Osteoblast (primary cell): ENCODE data around the gene TBC1D8. TPM values are rescaled to one million over a fixed set of nuclear protein-coding genes. Genes with fewer than 3 reads are reported as not detected.

Experiments
- DNase-seq: peaks from one replicate; pipeline ENCODE4 v3.0.0; 2011; ENCODE audit warnings: low spot score, mixed read lengths; ENCODE audit not compliant: insufficient read length; ENCODE audit errors: missing footprints
- H2AFZ ChIP-seq: 2 replicates; pipeline ENCODE4 v1.6.0; 2011; ENCODE audit warnings: mild to moderate bottlenecking, low read length
- H3K27ac ChIP-seq: 2 replicates; pipeline ENCODE4 v1.5.1; 2011; ENCODE audit warnings: mild to moderate bottlenecking, low read depth, low read length, moderate library complexity
- H3K27me3 ChIP-seq: 2 replicates; pipeline ENCODE4 v1.6.0; 2012; ENCODE audit warnings: mild to moderate bottlenecking, control low read depth, inconsistent platforms, low read length, moderate library complexity; ENCODE audit not compliant: insufficient read depth
- H3K36me3 ChIP-seq: 2 replicates; pipeline ENCODE4 v1.5.1; 2011; ENCODE audit warnings: mild to moderate bottlenecking, low read length, control low read depth, moderate library complexity; ENCODE audit not compliant: insufficient read depth
- H3K4me1 ChIP-seq: 2 replicates; pipeline ENCODE4 v1.5.1; 2011; ENCODE audit warnings: mild to moderate bottlenecking, low read length, control low read depth, moderate library complexity; ENCODE audit not compliant: insufficient read depth
- H3K4me2 ChIP-seq: 2 replicates; pipeline ENCODE4 v1.6.0; 2011; ENCODE audit warnings: mild to moderate bottlenecking, low read length; ENCODE audit not compliant: insufficient read depth
- H3K4me3 ChIP-seq: fragments of 200-600 bp; sonication (generic); 3 replicates; pipeline ENCODE4 v1.5.1; 2012; ENCODE audit warnings: mild to moderate bottlenecking, low read length, inconsistent platforms; ENCODE audit not compliant: insufficient read depth
- H3K79me2 ChIP-seq: 2 replicates; pipeline ENCODE4 v1.6.0; 2012; ENCODE audit warnings: mild to moderate bottlenecking, low read length, control low read depth, inconsistent platforms; ENCODE audit not compliant: insufficient read depth
- H3K9me3 ChIP-seq: 2 replicates; pipeline ENCODE4 v1.5.1; 2011; ENCODE audit warnings: low read depth, low read length, control low read depth
- H4K20me1 ChIP-seq: 2 replicates; pipeline ENCODE4 v1.6.0; 2012; ENCODE audit warnings: mild to moderate bottlenecking, low read length, control low read depth; ENCODE audit not compliant: insufficient read depth
- CTCF ChIP-seq: IDR thresholded peaks from 2 replicates; pipeline ENCODE4 v1.5.1; 2011; ENCODE audit warnings: mild to moderate bottlenecking, low read depth, low read length, moderate library complexity; ENCODE audit errors: extremely low read depth
- total RNA-seq: library from RNA; depleted of rRNA; stranded (reverse); fragments of >200 nt; gene quantifications from 2 replicates; pipeline ENCODE4 v1.2.3, GENCODE V29; 2012

TBC1D8 gene
- total RNA-seq, 1 donor: 13.4 TPM

- peak overlapping the region; percentile 89 for H2AFZ ChIP-seq
- H4K20me1 ChIP-seq: no peaks in the 10 kb centered on the region
- no peak for TF ChIP-seq CTCF
- no peaks in the 10 kb centered on the region for H3K79me2 ChIP-seq
- H3K36me3 ChIP-seq: no peaks in the 10 kb centered on the region
- H3K4me1 ChIP-seq: peaks cover 10% of the 10 kb centered on the region
- H3K4me2 ChIP-seq: peak overlapping the region; percentile 96
- H3K27ac ChIP-seq: no peak overlapping the region
- peaks cover 38% of the 10 kb centered on the region for H3K27me3 ChIP-seq
- peak overlapping the region; percentile 80 for H3K4me3 ChIP-seq
- H3K9me3 ChIP-seq: no peaks in the 10 kb centered on the region
- no peak for DNase-seq
Observed at GRCh38 chr2:101151859-101152271, 683 bp upstream of the TBC1D8 start.

- Histone ChIP-seq H3K4me1 (peaks cover 10% of the 10 kb centered on the region), H3K4me2 (peak overlapping the region; percentile 70), H4K20me1 (no peaks in the 10 kb centered on the region), H3K79me2 (no peaks in the 10 kb centered on the region), H2AFZ (peak overlapping the region; percentile 29), H3K9me3 (no peaks in the 10 kb centered on the region), H3K36me3 (no peaks in the 10 kb centered on the region), H3K27ac (no peak overlapping the region), H3K27me3 (peaks cover 42% of the 10 kb centered on the region), H3K4me3 (peak overlapping the region; percentile 70)
- TF ChIP-seq CTCF: no peak
- DNase-seq: no peak
Observed at GRCh38 chr2:101150306-101151145, 656 bp downstream of the TBC1D8 start.

GRCh38 chr2:101149241-101150192 is 1.7 kb downstream of the TBC1D8 start:
- H2AFZ ChIP-seq: no peak overlapping the region
- H3K36me3 ChIP-seq: no peaks in the 10 kb centered on the region
- TF ChIP-seq CTCF: no peak
- H3K4me1 ChIP-seq: peaks cover 10% of the 10 kb centered on the region
- no peak overlapping the region for H3K27ac ChIP-seq
- no peak overlapping the region for H3K4me2 ChIP-seq
- H3K79me2 ChIP-seq: no peaks in the 10 kb centered on the region
- peaks cover 47% of the 10 kb centered on the region for H3K27me3 ChIP-seq
- no peaks in the 10 kb centered on the region for H3K9me3 ChIP-seq
- no peaks in the 10 kb centered on the region for H4K20me1 ChIP-seq
- no peak overlapping the region for H3K4me3 ChIP-seq
- DNase-seq: no peak
